ENCODE data around the gene CARF.
"Not testable (repeated sequence)": the region's sequence is repeated elsewhere in the genome, so short reads cannot be mapped to it uniquely, and the experiment has no call there.

Gene CARF

DNA sequence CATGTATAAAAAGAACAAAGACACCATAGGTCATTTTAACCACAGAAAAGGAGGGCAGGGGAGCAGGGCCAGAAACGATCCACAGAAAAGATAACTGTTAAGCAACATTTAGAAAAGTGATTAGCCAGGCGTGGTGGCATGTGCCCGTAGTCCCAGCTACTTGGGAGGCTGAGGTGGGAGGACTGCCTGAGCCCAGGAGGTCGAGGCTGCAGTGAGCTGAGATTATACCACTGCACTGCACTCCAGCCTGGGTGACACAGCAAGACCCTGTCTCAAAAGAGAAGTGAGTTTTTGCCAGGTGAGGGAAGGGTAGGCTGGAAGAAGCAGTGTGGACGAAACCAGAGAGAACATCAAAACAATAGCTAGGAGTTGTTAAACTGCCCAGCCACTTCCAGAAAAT, 3.9 kb upstream of the CARF start:
- no peaks in the 10 kb centered on the region for H3K36me3 ChIP-seq (ENCODE audit: control insufficient read depth, insufficient read depth, low read length)
- no peak overlapping the region for H3K27ac ChIP-seq (ENCODE audit: insufficient read depth, low read length, poor library complexity, severe bottlenecking)
- no peak for DNase-seq
- peaks cover 4% of the 10 kb centered on the region for H3K4me1 ChIP-seq (ENCODE audit: control insufficient read depth, insufficient read depth, low read length, poor library complexity, severe bottlenecking)
- H3K4me3 ChIP-seq (ENCODE audit: insufficient read depth, low read depth, low read length, poor library complexity, severe bottlenecking) = no peak overlapping the region
- no peaks in the 10 kb centered on the region for H3K9me3 ChIP-seq (ENCODE audit: control insufficient read depth, low read length)
- H3K27me3 ChIP-seq (replicated peaks; ENCODE audit: control insufficient read depth, insufficient read depth, low read length, poor library complexity, severe bottlenecking) = no peaks in the 10 kb centered on the region

- no peaks in the 10 kb centered on the region for H3K36me3 ChIP-seq (ENCODE audit: control insufficient read depth, insufficient read depth, low read length)
- no peak overlapping the region for H3K27ac ChIP-seq (ENCODE audit: insufficient read depth, low read length, poor library complexity, severe bottlenecking)
- peaks cover 4% of the 10 kb centered on the region for H3K4me1 ChIP-seq (ENCODE audit: control insufficient read depth, insufficient read depth, low read length, poor library complexity, severe bottlenecking)
- H3K4me3 ChIP-seq (ENCODE audit: insufficient read depth, low read depth, low read length, poor library complexity, severe bottlenecking) = no peak overlapping the region
- H3K9me3 ChIP-seq (ENCODE audit: control insufficient read depth, low read length) = no peaks in the 10 kb centered on the region
- no peaks in the 10 kb centered on the region for H3K27me3 ChIP-seq (replicated peaks; ENCODE audit: control insufficient read depth, insufficient read depth, low read length, poor library complexity, severe bottlenecking)
- DNase-seq = no peak
Observed at GRCh38 chr2:202909394-202910192, 2.5 kb upstream of the CARF start.

GRCh38 chr2:202910250-202910649, 1.8 kb upstream of the CARF start:
- not testable (repeated sequence) for H3K4me3 ChIP-seq (ENCODE audit: insufficient read depth, low read depth, low read length, poor library complexity, severe bottlenecking); H3K27ac ChIP-seq (ENCODE audit: insufficient read depth, low read length, poor library complexity, severe bottlenecking); H3K36me3 ChIP-seq (ENCODE audit: control insufficient read depth, insufficient read depth, low read length)

DNA sequence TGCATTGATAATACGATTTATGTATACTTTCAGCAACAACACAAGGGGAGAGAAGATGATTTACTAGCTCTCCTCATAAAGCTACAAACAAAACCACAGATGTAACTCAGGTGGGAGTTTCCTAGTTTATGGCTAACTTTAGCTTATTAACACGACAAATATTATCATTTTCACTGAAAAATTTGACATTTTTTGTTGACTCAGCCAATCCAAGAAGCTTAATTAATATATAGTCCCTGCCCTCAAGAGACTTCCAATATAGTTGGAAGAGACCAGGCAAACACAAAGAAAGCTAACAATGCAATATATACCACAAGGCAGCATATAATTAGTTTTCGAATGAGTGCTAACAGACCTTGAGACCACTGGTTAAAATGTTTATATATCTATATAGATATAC, 1.4 kb upstream of the CARF start:
- Histone ChIP-seq H3K4me3 (ENCODE audit: insufficient read depth, low read depth, low read length, poor library complexity, severe bottlenecking) (no peak overlapping the region), H3K9me3 (ENCODE audit: control insufficient read depth, low read length) (no peaks in the 10 kb centered on the region), H3K4me1 (ENCODE audit: control insufficient read depth, insufficient read depth, low read length, poor library complexity, severe bottlenecking) (peaks cover 4% of the 10 kb centered on the region), H3K36me3 (ENCODE audit: control insufficient read depth, insufficient read depth, low read length) (no peaks in the 10 kb centered on the region), H3K27ac (ENCODE audit: insufficient read depth, low read length, poor library complexity, severe bottlenecking) (no peak overlapping the region), H3K27me3 (replicated peaks; ENCODE audit: control insufficient read depth, insufficient read depth, low read length, poor library complexity, severe bottlenecking) (no peaks in the 10 kb centered on the region)
- no peak for DNase-seq

More at GRCh38 chr2:202910250-202910649, 1.8 kb upstream of the CARF start:
- not testable (repeated sequence) for H3K4me1 ChIP-seq (ENCODE audit: control insufficient read depth, insufficient read depth, low read length, poor library complexity, severe bottlenecking); DNase-seq; H3K27me3 ChIP-seq (replicated peaks; ENCODE audit: control insufficient read depth, insufficient read depth, low read length, poor library complexity, severe bottlenecking); H3K9me3 ChIP-seq (ENCODE audit: control insufficient read depth, low read length)

DNA sequence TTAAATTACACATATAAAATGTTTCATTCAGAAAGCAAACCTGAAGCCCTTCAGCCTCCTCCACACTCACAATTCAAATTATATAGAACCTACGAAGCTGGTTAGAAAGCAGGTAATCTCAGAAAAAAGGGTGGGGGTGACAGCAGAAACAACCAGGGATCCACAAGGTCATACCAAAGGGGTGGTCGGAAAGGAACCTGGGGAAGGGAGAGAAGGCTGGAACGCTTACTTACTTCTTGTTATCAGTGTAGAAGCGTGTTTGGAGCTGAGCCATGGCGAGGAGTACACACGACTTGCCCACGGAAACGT, 918 bp upstream of the CARF start:
- Histone ChIP-seq H3K9me3 (ENCODE audit: control insufficient read depth, low read length) (no peaks in the 10 kb centered on the region), H3K27me3 (replicated peaks; ENCODE audit: control insufficient read depth, insufficient read depth, low read length, poor library complexity, severe bottlenecking) (no peaks in the 10 kb centered on the region), H3K27ac (ENCODE audit: insufficient read depth, low read length, poor library complexity, severe bottlenecking) (peak overlapping the region; percentile 79), H3K36me3 (ENCODE audit: control insufficient read depth, insufficient read depth, low read length) (no peaks in the 10 kb centered on the region), H3K4me3 (ENCODE audit: insufficient read depth, low read depth, low read length, poor library complexity, severe bottlenecking) (peak overlapping the region; percentile 67), H3K4me1 (ENCODE audit: control insufficient read depth, insufficient read depth, low read length, poor library complexity, severe bottlenecking) (peaks cover 4% of the 10 kb centered on the region)
- no peak for DNase-seq

DNA sequence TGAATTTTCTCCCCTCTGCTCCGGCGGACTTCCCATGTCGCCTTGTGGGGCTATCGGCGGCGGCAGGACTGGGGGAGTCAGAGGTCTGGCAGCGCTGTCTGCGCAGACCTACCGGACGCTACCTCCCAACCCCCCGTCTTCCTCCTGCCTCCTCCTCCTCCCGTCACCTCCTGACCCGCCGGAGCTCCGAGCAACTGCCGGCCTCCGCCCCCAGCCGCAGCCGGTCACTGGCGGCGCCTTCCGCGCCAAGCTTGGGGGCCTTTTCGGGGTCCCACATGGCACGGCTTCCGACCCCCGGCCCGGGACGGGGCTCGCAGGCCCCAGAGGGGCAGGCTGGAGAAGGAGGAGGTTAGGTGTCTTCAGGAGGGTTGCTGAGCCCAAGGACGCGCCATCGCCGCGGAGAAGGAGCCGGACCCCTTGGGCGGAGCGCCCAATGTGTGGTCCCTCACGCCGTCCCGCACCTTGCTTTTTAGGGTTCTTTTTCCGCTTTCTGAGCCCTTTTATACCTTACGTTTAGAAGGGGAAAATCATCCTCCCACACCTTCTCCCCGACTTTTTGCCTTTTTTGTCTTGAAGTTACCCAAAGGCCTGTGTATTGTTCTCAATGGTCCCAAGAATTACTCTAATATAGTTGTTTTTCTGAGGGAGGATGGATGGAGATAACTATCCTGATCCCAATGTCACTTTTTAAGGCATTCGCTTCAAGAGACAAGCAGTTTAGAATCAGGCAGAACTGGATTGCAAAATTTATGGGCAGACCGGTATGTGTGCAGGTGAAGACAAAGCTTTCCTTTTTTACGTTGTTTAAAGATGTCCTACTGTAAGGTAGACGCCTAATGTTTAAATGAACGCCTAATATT, 497 bp downstream of the CARF start:
- H3K9me3 ChIP-seq (ENCODE audit: control insufficient read depth, low read length); H3K4me1 ChIP-seq (ENCODE audit: control insufficient read depth, insufficient read depth, low read length, poor library complexity, severe bottlenecking); H3K27me3 ChIP-seq (replicated peaks; ENCODE audit: control insufficient read depth, insufficient read depth, low read length, poor library complexity, severe bottlenecking); H3K36me3 ChIP-seq (ENCODE audit: control insufficient read depth, insufficient read depth, low read length): not testable (repeated sequence)
- Histone ChIP-seq H3K4me3 (ENCODE audit: insufficient read depth, low read depth, low read length, poor library complexity, severe bottlenecking) (peak overlapping the region; percentile 67), H3K27ac (ENCODE audit: insufficient read depth, low read length, poor library complexity, severe bottlenecking) (peak overlapping the region; percentile 79)
- peak in 1 of 3 donors; percentile 8 for DNase-seq

DNA sequence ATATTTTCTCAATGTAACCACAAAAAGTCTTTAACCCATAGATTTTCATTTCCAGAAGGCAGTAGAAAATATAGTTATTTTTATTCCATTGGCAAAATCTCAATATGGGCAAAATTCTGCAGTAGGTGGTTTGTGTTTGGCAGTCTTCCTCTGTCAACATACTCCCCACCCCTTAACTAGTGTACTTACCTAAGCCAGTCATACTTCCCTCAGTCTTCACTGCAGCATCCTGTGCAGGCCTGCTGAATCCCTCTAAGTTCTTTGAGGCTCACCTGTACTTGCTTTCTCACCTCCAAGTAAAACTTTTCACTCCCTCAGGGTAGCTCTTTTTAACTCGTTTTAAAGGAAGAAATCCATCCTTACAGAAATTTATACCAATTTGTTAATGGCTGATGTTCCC, 6.8 kb downstream of the CARF start:
- H3K4me1 ChIP-seq (ENCODE audit: control insufficient read depth, insufficient read depth, low read length, poor library complexity, severe bottlenecking) = no peaks in the 10 kb centered on the region
- no peak for DNase-seq
- no peaks in the 10 kb centered on the region for H3K9me3 ChIP-seq (ENCODE audit: control insufficient read depth, low read length)
- H3K27me3 ChIP-seq (replicated peaks; ENCODE audit: control insufficient read depth, insufficient read depth, low read length, poor library complexity, severe bottlenecking) = no peaks in the 10 kb centered on the region
- peaks cover 7% of the 10 kb centered on the region for H3K36me3 ChIP-seq (ENCODE audit: control insufficient read depth, insufficient read depth, low read length)
- no peak overlapping the region for H3K27ac ChIP-seq (ENCODE audit: insufficient read depth, low read length, poor library complexity, severe bottlenecking)
- H3K4me3 ChIP-seq (ENCODE audit: insufficient read depth, low read depth, low read length, poor library complexity, severe bottlenecking) = no peak overlapping the region

- H3K27ac ChIP-seq (ENCODE audit: insufficient read depth, low read length, poor library complexity, severe bottlenecking) = no peak overlapping the region
- H3K9me3 ChIP-seq (ENCODE audit: control insufficient read depth, low read length) = no peaks in the 10 kb centered on the region
- H3K4me1 ChIP-seq (ENCODE audit: control insufficient read depth, insufficient read depth, low read length, poor library complexity, severe bottlenecking) = no peaks in the 10 kb centered on the region
- peaks cover 3% of the 10 kb centered on the region for H3K36me3 ChIP-seq (ENCODE audit: control insufficient read depth, insufficient read depth, low read length)
- DNase-seq = no peak
- H3K4me3 ChIP-seq (ENCODE audit: insufficient read depth, low read depth, low read length, poor library complexity, severe bottlenecking) = no peak overlapping the region
- H3K27me3 ChIP-seq (replicated peaks; ENCODE audit: control insufficient read depth, insufficient read depth, low read length, poor library complexity, severe bottlenecking) = no peaks in the 10 kb centered on the region
Observed at GRCh38 chr2:202932425-202933138, 20.5 kb downstream of the CARF start.

DNA sequence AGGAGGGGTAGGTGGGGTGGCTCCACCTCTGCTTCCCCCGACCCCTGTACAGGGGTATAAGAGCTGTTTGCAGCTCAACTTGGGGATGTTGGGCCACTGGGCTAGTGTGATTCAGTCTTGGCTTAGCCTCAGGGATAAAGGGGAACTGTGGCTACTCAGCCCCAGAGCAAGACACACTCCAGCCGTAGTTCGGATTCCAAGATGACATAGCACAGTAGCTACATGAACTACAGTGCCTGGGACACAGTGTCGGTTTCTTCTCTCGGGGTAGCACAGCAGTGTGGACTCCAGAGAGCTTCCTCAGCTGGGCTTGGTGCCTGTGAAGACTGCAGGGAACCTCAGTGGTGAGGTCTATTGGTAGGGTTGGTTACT, 21.1 kb downstream of the CARF start:
- Histone ChIP-seq H3K4me3 (ENCODE audit: insufficient read depth, low read depth, low read length, poor library complexity, severe bottlenecking) (no peak overlapping the region), H3K27ac (ENCODE audit: insufficient read depth, low read length, poor library complexity, severe bottlenecking) (no peak overlapping the region), H3K36me3 (ENCODE audit: control insufficient read depth, insufficient read depth, low read length) (peaks cover 3% of the 10 kb centered on the region), H3K27me3 (replicated peaks; ENCODE audit: control insufficient read depth, insufficient read depth, low read length, poor library complexity, severe bottlenecking) (no peaks in the 10 kb centered on the region), H3K9me3 (ENCODE audit: control insufficient read depth, low read length) (no peaks in the 10 kb centered on the region), H3K4me1 (ENCODE audit: control insufficient read depth, insufficient read depth, low read length, poor library complexity, severe bottlenecking) (no peaks in the 10 kb centered on the region)
- no peak for DNase-seq

- no peaks in the 10 kb centered on the region for H3K27me3 ChIP-seq (replicated peaks; ENCODE audit: control insufficient read depth, insufficient read depth, low read length, poor library complexity, severe bottlenecking)
- no peak overlapping the region for H3K27ac ChIP-seq (ENCODE audit: insufficient read depth, low read length, poor library complexity, severe bottlenecking)
- DNase-seq = no peak
- H3K4me3 ChIP-seq (ENCODE audit: insufficient read depth, low read depth, low read length, poor library complexity, severe bottlenecking) = no peak overlapping the region
- H3K9me3 ChIP-seq (ENCODE audit: control insufficient read depth, low read length) = no peaks in the 10 kb centered on the region
- H3K36me3 ChIP-seq (ENCODE audit: control insufficient read depth, insufficient read depth, low read length) = peaks cover 3% of the 10 kb centered on the region
- no peaks in the 10 kb centered on the region for H3K4me1 ChIP-seq (ENCODE audit: control insufficient read depth, insufficient read depth, low read length, poor library complexity, severe bottlenecking)
Observed at GRCh38 chr2:202933958-202934357, 21.9 kb downstream of the CARF start.

Measured in effector memory CD4-positive, alpha-beta T cell (primary cell).